Measurements from ENCODE around the gene DENND2C. TPM values are rescaled to one million over a fixed set of nuclear protein-coding genes. Genes with fewer than 3 reads are reported as not detected.

Gene DENND2C
- total and polyA plus RNA-seq, 2 of the 13 experiments (the other 11 are each of a cell fraction or from before 2014, with no cell fraction given) = 0.08 to 0.33 TPM

DNA sequence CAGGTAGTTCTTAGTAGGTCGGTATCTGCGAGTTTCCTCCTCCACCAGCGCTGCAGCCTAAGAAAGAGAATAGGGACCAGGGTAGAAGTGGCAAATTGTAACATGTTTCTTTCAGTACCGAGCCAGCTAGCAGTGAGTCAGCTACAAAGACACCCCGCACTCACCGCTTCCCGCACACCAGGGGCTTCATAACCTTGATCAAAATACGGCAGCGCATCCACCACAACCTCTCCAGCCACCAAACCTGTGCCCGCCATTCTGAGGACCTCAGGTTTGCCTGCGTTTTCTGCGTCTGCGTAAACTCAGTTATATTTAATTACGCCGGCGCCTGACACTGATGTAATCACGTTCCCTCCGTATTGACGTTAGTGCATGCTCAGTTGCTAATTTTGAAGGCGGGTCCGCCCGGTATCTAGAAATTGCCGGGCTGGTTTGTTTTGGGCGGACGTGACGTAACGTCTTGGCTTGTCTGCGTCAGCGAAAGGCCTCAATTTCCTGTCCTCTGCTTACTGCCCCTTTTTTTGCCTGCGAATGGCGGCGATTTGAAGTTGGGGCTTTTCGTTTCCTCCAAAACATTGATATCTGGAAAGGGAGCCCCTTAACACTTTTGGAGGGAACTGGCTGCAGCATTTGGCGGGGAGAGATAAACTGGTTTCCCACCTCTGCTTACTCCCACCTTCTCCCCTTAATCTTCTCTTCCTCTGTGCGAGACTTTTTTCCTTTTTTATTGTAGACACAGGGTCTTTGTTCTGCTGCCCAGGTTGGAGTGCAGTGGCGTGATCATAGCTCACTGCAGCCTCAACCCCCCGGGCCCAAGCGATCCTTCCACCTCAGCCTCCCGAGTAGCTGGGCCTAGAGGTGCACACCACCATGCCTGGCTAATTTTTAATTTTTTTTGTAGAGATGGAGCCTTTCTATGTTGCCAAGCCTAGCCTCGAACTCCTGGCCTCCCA, 88.2 kb downstream of the DENND2C start, which contains the start of gene BCAS2 (continued):
- TF ChIP-seq, protein P1, sequence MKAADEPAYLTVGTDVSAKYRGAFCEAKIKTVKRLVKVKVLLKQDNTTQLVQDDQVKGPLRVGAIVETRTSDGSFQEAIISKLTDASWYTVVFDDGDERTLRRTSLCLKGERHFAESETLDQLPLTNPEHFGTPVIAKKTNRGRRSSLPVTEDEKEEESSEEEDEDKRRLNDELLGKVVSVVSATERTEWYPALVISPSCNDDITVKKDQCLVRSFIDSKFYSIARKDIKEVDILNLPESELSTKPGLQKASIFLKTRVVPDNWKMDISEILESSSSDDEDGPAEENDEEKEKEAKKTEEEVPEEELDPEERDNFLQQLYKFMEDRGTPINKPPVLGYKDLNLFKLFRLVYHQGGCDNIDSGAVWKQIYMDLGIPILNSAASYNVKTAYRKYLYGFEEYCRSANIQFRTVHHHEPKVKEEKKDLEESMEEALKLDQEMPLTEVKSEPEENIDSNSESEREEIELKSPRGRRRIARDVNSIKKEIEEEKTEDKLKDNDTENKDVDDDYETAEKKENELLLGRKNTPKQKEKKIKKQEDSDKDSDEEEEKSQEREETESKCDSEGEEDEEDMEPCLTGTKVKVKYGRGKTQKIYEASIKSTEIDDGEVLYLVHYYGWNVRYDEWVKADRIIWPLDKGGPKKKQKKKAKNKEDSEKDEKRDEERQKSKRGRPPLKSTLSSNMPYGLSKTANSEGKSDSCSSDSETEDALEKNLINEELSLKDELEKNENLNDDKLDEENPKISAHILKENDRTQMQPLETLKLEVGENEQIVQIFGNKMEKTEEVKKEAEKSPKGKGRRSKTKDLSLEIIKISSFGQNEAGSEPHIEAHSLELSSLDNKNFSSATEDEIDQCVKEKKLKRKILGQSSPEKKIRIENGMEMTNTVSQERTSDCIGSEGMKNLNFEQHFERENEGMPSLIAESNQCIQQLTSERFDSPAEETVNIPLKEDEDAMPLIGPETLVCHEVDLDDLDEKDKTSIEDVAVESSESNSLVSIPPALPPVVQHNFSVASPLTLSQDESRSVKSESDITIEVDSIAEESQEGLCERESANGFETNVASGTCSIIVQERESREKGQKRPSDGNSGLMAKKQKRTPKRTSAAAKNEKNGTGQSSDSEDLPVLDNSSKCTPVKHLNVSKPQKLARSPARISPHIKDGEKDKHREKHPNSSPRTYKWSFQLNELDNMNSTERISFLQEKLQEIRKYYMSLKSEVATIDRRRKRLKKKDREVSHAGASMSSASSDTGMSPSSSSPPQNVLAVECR (CRISPR knock-in tag; IDR thresholded peaks at IDR 0.05; ENCODE audit: borderline replicate concordance) = peak; percentile 68; the same call in 1 of the 2 replicates
- TF ChIP-seq ZNF777 (CRISPR knock-in tag; IDR thresholded peaks at IDR 0.05) (no peak), SP1 (IDR thresholded peaks at IDR 0.05) (no peak), SP1 (CRISPR knock-in tag; IDR thresholded peaks at IDR 0.05) (no peak), PHF21A (CRISPR knock-in tag; IDR thresholded peaks at IDR 0.05) (peak; percentile 62; the same call in 1 of the 2 replicates), RFX1 (IDR thresholded peaks at IDR 0.05) (no peak), NCOA2 (CRISPR knock-in tag; IDR thresholded peaks at IDR 0.05) (no peak), ZNF331 (CRISPR knock-in tag; IDR thresholded peaks at IDR 0.05) (no peak; the same call in none of the 2 replicates), RCOR2 (CRISPR knock-in tag; IDR thresholded peaks at IDR 0.05) (no peak), GATAD2A (CRISPR knock-in tag; IDR thresholded peaks at IDR 0.05) (0 out of 2 replicates have a peak, but pooled peaks have one; percentile 22), SOX6 (IDR thresholded peaks at IDR 0.05) (no peak), SOX6 (CRISPR knock-in tag; IDR thresholded peaks at IDR 0.05) (peak; percentile 34; the same call in 1 of the 2 replicates), RAD51 (IDR thresholded peaks at IDR 0.05; ENCODE audit: borderline replicate concordance) (no peak), ZNF776 (CRISPR knock-in tag; IDR thresholded peaks at IDR 0.05) (no peak), HNF1A (IDR thresholded peaks at IDR 0.05; ENCODE audit: low read depth) (no peak), HNF1A (CRISPR knock-in tag; IDR thresholded peaks at IDR 0.05; ENCODE audit: borderline replicate concordance) (no peak; the same call in 1 of the 2 replicates)
- TF ChIP-seq, protein P2, sequence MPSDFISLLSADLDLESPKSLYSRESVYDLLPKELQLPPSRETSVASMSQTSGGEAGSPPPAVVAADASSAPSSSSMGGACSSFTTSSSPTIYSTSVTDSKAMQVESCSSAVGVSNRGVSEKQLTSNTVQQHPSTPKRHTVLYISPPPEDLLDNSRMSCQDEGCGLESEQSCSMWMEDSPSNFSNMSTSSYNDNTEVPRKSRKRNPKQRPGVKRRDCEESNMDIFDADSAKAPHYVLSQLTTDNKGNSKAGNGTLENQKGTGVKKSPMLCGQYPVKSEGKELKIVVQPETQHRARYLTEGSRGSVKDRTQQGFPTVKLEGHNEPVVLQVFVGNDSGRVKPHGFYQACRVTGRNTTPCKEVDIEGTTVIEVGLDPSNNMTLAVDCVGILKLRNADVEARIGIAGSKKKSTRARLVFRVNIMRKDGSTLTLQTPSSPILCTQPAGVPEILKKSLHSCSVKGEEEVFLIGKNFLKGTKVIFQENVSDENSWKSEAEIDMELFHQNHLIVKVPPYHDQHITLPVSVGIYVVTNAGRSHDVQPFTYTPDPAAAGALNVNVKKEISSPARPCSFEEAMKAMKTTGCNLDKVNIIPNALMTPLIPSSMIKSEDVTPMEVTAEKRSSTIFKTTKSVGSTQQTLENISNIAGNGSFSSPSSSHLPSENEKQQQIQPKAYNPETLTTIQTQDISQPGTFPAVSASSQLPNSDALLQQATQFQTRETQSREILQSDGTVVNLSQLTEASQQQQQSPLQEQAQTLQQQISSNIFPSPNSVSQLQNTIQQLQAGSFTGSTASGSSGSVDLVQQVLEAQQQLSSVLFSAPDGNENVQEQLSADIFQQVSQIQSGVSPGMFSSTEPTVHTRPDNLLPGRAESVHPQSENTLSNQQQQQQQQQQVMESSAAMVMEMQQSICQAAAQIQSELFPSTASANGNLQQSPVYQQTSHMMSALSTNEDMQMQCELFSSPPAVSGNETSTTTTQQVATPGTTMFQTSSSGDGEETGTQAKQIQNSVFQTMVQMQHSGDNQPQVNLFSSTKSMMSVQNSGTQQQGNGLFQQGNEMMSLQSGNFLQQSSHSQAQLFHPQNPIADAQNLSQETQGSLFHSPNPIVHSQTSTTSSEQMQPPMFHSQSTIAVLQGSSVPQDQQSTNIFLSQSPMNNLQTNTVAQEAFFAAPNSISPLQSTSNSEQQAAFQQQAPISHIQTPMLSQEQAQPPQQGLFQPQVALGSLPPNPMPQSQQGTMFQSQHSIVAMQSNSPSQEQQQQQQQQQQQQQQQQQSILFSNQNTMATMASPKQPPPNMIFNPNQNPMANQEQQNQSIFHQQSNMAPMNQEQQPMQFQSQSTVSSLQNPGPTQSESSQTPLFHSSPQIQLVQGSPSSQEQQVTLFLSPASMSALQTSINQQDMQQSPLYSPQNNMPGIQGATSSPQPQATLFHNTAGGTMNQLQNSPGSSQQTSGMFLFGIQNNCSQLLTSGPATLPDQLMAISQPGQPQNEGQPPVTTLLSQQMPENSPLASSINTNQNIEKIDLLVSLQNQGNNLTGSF (CRISPR knock-in tag; IDR thresholded peaks at IDR 0.05) = no peak
